NB4 (cell line): ENCODE measurements around the gene DIS3L2.

Experiments
- DNase-seq: peaks from one replicate; pipeline ENCODE4 v3.0.0; 2010; ENCODE audit warnings: low read depth
- H3K4me3 ChIP-seq: one replicate; pipeline ENCODE4 v1.5.1; 2011; ENCODE audit warnings: mild to moderate bottlenecking, low read depth, low read length, moderate library complexity
- MYC ChIP-seq: IDR thresholded peaks from 2 replicates; pipeline ENCODE4 v1.6.1; 2011; ENCODE audit warnings: low read depth, low read length
- POLR2A ChIP-seq: IDR thresholded peaks from 2 replicates; pipeline ENCODE4 v1.6.1; 2011; ENCODE audit warnings: mild to moderate bottlenecking; ENCODE audit not compliant: insufficient read length; ENCODE audit errors: extremely low read depth
- TF ChIP-seq, protein P1 (sequence below): IDR thresholded peaks from one replicate; pipeline ENCODE4 v1.5.1; 2012; ENCODE audit warnings: low read depth, low read length
- TF ChIP-seq, protein P2 (sequence below): IDR thresholded peaks from 2 replicates; pipeline ENCODE4 v1.6.1; 2011; ENCODE audit warnings: low read depth, low read length

DIS3L2 gene

DNA sequence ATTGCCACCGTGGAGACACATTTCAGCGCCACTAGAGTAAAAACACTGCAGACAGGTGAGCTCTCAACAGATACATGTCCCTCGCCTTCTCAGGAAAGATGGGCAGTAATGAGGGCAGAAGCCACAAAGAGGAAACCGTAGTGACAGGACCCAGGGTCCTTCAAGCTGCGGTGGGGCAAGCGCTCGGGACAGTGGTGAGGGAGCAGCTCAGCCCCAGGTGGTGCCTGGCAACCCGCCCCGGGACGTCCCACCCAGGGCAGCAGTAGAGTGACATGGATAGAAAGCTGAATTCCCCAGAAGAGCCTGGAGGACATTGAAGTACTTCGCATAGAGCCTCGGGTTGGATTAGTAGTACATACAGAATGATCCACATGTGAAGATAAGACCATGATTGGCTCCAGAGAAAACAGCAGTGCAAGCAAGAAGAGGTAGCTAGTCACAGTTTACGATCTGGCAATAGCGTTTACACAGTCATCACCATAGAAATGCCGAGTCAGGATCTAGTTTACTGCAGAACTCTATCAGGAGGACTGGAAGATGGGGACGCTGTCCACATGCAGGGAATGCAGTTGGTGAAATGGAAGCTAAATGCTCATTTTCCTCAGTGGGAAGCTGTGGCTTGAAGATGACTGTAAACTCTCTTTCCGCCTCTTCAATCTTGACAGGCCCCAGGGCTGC, 379.7 kb downstream of the DIS3L2 start:
- DNase-seq, result no peak
- TF ChIP-seq, protein P1, sequence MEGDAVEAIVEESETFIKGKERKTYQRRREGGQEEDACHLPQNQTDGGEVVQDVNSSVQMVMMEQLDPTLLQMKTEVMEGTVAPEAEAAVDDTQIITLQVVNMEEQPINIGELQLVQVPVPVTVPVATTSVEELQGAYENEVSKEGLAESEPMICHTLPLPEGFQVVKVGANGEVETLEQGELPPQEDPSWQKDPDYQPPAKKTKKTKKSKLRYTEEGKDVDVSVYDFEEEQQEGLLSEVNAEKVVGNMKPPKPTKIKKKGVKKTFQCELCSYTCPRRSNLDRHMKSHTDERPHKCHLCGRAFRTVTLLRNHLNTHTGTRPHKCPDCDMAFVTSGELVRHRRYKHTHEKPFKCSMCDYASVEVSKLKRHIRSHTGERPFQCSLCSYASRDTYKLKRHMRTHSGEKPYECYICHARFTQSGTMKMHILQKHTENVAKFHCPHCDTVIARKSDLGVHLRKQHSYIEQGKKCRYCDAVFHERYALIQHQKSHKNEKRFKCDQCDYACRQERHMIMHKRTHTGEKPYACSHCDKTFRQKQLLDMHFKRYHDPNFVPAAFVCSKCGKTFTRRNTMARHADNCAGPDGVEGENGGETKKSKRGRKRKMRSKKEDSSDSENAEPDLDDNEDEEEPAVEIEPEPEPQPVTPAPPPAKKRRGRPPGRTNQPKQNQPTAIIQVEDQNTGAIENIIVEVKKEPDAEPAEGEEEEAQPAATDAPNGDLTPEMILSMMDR, result no peak
- TF ChIP-seq, protein P2, sequence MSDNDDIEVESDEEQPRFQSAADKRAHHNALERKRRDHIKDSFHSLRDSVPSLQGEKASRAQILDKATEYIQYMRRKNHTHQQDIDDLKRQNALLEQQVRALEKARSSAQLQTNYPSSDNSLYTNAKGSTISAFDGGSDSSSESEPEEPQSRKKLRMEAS, result no peak
- TF ChIP-seq POLR2A (no peak), MYC (no peak)
- H3K4me3 ChIP-seq, result no peak overlapping the region

DNA sequence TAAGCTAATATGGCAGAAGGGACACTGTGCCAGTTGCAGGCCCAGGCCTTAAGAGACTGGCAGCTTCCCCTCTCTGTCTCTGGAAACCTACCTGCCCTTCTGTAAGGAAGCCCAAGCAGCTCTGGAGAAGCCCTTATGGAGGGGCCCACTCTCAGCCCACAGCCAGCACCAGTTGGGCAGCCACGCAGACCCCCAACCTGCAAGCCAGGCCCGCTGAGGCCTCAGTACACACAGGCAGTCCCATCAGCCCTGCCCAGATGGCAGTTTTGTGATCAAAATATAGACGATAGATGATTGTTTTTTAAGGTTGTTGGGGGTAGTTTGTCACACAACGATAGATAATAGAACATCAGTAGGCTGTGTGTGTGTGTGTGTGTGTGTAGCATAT, 380.2 kb downstream of the DIS3L2 start:
- DNase-seq, result no peak
- no peak for TF ChIP-seq POLR2A
- H3K4me3 ChIP-seq, result no peak overlapping the region

DNA sequence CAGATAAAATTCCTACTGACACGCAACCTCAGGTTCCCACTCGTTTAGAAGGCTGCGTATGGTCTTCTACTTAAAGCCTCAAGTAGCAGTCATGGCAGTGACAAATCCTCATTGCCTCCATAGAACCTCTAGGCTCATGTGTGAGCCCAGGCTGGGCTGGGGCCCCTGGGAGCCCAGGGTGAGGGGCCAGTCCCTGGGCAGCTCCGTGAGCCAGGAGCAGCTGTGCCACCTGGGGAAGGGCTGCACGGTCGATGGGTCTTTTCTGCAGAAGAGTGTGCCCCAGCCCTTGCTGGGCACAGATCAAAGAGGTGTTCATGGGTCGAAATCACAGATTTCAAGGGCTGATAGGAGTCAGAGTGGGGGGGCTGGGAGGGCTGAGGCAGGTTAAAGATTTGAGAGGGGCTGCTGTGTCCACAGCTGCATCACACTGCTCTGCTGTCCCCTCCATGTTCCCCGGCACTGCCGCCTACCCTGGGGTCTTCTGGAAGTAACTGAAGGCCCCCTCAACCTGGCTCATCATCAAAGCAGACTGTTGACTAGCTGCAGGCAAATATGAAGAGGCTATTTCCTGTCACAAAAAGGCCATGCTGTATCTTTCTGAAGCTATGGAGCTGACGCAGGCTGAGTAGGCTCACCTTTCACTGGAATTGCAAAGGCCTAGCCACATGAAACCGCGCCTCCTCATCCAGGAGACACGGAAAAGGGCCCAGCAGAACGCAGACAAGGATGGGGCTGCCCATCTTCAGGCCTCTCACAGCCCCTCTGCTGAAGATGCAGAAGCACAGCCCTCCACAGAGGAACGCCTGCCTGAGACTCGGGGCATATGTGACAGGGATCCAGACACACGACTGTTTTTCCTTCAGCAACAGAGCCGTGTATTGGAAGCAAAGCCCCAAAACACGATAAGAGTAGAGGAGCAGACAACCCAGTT, 381.4 kb downstream of the DIS3L2 start:
- no peak overlapping the region for H3K4me3 ChIP-seq
- DNase-seq, result no peak
- TF ChIP-seq POLR2A, result no peak

DNA sequence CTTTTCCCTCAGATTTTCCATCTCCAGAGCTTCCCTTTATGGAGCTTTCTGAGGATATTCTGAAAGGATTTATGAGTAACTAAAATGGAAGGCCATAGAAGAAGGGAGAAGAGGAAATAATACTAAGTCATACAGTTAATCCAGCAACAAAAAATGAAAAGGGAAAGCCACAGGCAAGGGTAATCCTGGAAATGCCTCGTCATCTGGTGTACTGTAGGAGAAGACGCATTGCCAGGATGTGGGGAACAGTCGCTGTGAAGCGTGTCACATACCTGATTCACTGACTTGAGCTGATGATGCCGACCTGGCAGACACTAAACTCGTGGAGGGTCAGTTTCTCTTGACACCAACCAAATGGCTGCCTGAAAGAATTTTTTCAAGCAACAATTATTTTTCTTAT, 382.3 kb downstream of the DIS3L2 start:
- no peak for DNase-seq
- TF ChIP-seq, protein P2, result no peak
- TF ChIP-seq, protein P1, result no peak
- TF ChIP-seq MYC (no peak), POLR2A (no peak)
- no peak overlapping the region for H3K4me3 ChIP-seq

- DNase-seq, result no peak
- TF ChIP-seq MYC, result no peak
- TF ChIP-seq POLR2A, result no peak
- TF ChIP-seq, protein P1, result no peak
- TF ChIP-seq, protein P2, result no peak
- H3K4me3 ChIP-seq, result no peak overlapping the region
Observed at GRCh38 chr2:232345251-232345650, 383.7 kb downstream of the DIS3L2 start.

DNA sequence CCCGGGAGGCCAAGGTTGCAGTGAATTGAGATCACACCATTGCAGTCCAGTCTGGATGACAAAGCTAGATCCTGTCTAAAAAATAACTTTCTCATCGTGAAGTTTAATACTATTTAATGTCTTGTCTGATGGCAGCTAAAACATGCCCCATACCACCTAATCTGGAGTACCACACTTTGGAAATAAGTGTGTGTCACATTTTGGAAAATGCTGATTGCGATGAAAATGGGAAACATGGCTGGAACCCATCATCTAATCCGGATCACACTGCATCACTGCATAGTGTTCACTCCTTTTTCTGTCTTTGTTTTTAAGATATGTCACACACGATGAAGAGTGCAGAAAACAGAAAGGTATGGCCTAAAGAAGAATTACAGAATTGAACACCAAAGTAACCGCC, 385.9 kb downstream of the DIS3L2 start:
- no peak for DNase-seq
- no peak overlapping the region for H3K4me3 ChIP-seq
- TF ChIP-seq MYC, result no peak
- TF ChIP-seq, protein P1, result no peak
- TF ChIP-seq, protein P2, result no peak
- no peak for TF ChIP-seq POLR2A
